ENCODE data around the gene RHEBL1.
A peak's percentile ranks its signal among the peaks of the same experiment; 100 is the strongest.

Gene RHEBL1, protein sequence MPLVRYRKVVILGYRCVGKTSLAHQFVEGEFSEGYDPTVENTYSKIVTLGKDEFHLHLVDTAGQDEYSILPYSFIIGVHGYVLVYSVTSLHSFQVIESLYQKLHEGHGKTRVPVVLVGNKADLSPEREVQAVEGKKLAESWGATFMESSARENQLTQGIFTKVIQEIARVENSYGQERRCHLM

DNA sequence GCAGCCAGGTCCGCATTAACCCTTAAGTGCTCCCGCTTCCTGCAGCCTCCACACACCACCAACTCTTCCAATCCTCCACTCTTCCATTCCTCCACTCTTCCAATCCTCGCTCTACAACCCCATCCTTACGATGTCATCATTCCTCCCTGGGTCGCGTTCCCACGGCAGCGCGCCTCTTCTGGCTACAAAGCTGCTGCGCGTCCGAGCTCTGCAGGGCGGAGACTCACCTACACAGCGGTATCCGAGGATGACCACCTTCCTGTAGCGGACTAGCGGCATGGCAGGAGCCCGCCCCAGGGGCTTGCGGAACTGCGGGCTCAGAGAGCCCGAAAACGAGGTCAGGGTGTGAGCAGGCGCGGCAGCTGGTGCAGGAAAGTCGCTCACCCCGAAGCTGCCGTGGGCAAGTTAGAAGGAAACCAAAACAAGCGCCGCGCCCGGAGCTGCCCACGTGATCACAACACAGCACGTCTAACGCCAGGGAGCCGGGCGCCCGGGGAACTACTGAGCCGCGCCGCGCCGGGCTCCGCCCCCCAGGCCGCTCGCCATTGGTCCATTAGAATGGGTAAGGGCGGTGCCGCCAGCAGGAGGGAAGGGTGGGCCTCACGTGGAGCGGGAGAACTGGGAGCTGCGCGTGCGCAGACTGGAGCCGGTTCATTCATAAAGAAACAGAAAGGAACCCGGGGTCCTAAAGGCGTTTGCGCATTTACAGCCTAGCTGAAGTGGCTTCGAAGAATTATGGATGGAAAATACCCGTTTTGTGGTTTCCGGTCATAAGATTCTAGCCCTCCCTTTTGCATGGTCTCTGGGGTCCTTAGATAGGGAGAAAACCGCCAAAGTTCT is at the start of gene RHEBL1:
Gene RHEBL1 (minus strand): TSS at position 473 of the 840 bp plus-strand sequence. CDS start 194 bp downstream, at position 279.
- peak; percentile 94 for DNase-seq

DNA sequence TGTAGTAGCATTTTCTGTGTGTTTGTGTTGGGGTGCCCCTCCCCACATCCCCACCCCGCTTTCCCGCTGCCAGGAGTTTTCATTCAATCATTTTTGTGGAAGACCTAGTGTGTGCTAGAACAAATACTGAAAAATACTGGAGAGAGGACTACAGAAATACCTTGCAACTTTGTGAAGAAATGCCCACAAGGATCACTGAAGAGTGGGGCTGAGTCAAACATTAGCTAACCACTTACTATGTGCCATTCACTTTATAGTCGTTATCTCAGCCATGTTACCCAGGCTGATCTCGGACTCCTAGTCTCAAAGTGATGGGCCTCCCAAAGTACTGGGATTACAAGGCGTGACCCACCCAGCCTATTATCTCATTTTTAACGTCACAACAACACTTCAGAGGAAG is 41.4 kb upstream of the RHEBL1 start:
- DNase-seq = no peak

DNA sequence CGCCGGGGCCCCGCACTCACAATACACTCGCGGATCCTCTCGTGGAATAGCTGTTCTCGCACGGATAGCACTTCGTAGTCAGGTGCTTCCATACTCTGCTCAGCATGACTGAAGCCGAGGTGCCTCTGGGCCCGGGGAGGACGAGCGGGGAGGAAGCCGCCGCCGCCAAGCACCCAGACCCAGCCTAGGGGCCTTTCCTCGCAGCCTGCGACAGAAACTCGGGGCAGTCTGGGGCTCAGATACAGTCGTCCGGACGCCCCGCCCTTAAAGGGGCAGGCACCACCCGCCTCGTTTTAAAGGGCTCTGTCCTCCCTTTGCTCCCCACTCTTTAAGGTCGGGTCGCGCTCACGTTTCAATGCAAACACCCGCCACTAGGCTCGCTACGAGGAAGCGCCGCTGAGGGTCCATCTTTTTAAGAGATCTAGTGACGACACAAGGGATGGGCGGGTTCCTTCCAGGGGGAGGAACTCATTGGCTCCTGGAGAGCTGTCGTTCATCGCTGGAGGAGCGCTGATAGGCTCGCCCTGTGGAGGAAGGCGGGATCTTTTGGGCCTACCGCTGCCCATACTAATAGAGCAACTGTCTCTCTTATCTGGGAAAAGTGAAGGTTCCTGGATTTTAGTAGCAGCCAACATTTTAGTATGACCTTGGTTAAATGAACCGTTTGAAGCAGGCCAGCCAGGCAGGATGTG is 40.8 kb upstream of the RHEBL1 start, which contains the start of gene LMBR1L:
Gene LMBR1L (minus strand): TSS at position 384 of the 692 bp plus-strand sequence. CDS start 292 bp downstream, at position 92.
- DNase-seq = peak; percentile 97

DNA sequence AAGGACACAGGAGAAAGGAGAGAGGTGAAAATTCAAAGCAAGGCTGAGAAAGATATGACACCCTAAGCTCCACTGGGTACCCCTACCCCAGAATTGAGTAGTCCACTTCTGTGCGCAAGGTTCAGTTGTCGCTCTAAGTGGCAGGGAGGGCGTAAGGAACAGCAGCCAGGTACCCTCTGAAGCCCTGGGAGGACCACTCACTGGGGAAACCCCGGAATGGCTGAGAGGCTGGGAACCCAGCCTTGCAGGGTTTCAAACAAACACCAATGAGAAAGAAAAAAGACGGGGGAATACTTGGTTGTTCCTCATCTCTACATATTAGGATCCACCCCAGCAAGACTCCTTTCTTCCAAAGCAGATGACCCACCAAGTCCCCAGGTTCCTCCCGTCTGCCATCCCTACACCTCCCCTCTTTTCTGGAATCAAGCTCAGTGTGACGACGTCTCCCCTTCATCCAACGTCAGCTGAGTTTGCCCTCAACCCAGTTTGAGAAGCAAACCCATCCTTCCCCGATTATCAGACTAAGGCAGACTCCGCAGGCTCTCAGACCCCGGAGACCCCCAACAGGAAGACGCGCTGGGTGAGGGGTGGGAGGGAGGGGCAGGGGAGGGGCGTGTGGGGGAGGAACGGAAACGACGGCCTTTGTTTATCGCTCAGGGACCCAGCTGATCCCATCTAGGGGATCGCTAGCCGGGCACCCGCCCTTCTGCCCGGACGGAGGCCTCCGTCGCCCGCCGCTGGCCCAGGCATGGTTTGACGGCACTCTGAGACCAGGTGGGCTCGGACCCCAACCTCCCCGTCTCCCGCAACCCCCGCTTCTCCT is 40.1 kb upstream of the RHEBL1 start:
- DNase-seq = no peak

DNA sequence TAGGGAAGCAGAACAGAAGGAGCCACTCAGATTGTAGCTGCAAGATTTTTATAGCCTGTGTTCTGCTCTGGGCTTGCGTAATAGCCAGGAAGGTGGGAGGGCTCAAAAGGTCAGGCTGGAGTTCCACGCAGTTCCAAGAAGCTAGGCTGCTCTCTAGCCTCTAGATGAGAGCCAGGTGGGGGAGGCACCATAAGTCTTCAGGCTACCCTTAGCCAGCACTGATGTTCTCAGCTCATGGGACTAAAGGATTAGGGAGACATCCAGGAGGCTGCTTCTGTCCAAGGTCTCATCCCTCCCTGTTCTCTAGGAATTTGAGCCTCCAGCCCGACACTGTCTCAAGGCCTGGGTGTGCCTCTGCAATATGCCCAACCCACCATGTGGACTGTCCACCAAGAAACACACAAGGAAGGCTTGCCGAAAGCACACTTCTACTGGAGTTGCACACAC is 39.2 kb upstream of the RHEBL1 start:
- DNase-seq = no peak

DNA sequence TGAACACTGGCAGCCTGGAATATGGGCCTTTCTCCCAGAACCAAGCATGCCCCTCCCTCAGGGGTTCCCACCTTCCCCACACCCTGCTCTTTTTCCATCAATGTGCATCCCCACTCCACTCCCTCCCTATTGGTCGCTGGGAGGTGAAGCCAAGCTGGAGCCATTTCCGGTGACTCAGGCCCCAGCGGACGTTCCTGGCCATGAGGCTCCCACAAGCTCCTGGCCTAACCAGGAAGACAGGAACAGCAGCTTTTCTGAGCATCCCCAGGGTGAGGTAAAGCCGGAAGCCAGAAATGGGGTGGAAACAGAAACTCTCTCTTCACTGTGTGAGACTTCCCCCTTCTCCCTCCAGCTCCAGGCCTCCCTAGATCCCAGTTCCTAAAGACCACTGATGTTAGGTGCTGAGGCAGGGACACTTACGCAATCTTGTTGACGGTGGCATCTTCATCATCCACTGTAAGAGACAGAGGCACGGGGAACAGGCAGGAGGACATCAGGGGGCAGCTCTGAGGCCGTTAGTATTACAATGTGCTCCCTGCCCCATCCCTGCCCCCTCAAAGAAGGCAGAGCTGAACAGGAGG is 35.8 kb upstream of the RHEBL1 start:
- no peak for DNase-seq

DNA sequence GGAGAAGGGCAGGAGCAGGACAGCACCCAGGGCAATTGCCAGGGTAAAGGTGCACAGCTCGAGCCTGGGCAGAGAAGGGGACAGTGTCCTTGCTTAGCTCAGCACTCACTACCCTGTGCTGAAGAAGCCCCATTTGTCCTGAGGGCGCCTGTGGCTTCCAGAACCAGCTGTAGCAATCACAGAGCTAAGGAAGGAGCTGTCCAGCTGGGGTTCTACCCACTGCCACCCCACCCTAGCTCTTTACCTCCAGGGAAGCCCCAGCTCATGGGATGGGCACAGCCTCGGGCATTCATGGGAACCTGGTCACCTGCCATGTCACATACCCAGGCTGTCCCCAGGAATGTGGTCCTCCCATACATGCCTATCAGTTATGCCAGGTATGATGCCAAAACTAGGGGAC is 35.0 kb upstream of the RHEBL1 start:
- no peak for DNase-seq

DNA sequence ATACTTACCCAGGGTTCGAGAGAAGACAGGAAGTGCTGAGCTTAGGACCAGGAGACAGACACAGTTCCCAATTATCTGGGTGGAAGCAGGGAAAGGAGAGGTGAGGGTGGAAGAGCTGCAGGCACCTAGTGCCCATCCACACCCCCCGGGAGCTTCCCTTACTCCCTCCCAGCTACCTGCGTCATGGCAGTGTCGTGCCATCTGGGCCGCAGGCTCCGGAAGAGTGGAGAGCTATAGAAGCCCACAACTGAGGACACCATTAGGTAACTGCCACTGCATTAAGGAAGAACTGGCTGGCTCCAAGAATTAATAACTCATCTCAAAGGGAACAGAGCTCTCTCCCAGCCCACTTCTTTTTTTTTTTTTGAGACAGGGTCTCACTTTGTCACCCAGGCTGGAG is 30.6 kb upstream of the RHEBL1 start:
- no peak for DNase-seq

DNA sequence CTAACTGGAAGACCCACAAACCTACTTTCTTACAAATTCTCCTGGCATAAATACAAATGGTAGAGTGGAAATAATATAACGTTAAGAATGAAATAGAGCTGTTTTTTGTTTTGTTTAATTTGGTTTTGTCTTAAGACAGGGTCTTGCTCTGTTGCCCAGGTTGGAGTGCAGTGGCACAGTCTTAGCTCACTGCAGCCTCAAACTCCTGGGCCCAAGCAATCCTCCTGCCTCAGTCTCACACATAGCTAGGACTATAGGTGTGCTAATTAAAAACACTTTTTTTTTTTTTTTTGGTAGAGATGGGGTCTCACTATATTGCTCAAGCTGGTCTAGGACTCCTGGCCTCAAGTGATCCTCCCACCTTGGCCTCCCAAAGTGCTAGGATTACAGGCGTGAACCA is 28.9 kb upstream of the RHEBL1 start:
- DNase-seq = no peak

DNA sequence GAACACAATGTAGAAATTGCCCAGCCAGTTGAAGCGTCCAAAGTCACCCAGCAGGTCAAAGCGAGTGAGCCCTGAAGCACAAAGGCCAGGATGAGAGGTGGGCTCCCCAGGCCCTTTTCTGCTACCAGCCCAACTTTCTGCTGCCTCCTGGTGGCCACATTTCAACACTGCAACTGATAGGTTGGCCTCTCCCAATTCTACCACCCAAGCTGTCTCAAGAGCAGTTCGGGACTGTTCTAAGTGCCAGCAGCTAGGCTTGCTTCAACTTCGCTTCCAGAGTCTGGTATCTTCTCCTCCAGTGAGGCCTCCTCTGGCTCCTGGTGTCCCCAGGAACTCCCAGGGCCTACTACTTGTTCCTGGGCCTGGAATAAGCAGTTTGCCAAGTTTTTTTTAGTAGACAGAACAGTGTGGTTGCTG is 28.3 kb upstream of the RHEBL1 start:
- no peak for DNase-seq

DNA sequence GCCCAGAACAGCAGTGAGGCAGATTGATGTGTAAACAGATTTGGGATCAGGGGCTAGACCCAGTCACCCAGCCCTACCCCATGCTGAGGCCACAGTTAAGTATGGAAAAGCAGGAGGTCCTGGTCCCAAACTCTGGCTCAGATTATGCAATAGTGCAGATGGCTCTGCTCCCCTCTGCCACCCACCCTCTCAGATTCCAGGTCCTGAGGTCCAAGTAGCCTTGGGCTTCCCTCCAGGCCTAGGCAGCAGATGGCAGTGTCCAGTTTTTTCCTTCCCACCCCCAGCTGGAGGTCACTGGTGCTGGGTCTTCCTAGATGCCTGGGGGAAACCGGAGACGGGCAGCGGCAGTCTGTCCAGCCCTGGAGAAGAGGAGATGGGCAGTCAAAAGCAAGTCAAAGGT is 27.6 kb upstream of the RHEBL1 start:
- no peak for DNase-seq

DNA sequence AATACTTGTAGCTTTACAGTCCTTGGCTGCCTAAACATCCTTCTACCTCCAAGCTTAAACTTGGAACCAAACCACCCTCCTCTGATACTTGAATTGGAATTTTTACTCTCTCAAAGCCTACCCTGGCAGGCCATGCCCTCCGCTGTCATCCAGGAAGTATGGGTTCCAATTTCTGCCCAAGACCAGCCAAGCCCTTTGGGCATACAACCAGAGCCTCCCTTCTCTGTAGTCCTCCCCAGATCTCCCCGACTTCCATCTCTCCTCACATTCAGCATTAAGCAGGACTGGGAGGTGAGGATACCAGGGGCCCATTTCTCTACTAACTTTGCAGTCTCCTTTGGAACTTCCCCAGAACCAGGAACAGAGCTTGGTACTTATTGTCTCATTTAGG is 25.2 kb upstream of the RHEBL1 start:
- no peak for DNase-seq

DNA sequence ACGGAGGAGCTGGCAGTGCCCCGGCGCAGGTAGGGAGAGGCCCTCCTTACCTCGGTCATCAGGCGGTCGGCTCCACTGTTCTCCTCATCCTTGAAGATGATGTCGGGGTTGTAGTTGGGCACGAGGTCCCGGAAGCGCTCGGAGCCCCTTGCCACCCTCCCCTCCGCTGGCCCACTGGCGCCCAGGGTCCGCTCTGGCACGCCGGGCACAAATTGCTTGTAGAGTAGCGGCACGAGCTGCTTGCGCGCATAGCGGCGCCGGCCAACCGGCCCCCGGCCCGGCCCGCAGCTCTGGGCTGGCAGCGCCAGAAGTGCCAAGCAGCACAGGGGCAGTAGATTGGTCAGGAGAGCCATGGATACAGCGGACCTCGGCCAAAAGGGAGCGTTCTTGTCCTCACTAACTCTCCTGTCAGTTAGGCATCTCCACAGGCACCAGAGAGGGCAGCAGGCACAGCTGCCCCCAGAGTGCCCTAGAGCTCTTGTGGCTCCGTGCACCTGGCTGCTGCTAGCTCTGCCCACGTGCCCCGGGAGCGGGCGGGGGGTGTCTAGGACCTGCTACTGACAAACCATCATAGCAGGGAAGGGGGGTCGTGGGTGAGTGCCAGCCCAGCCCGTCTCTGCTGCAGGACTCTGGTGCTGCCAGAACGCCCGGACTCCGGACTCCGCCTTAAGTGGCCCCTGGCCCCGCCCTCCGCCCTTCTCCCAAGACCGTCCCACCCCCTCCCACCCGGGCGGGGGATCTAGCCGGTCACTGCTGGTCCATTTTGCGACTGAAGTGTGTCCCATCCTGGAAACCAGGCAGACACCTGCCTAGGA is 24.6 kb upstream of the RHEBL1 start, which contains the start of gene DHH:
Gene DHH (minus strand): TSS at position 642 of the 815 bp plus-strand sequence. CDS start 289 bp downstream, at position 353.
- DNase-seq = peak; percentile 28

DNA sequence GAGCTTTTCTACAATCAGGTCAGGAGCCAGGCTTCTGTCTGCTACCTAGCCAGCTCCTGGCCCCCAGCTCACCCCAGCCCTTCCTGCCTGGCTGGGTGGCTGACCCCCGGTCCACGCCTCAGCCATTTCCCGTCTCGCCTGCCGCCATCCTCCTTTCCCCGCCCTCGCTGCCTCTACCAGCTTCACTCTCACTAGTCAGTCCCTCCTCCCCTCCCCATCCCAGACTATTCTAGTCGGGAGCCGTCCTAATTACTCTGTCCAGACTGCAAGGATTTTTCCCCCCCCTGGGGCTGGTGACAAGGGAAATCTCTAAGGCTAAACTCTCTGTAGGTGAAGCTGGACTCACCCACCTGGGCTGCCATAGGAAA is 24.0 kb upstream of the RHEBL1 start:
- no peak for DNase-seq

DNA sequence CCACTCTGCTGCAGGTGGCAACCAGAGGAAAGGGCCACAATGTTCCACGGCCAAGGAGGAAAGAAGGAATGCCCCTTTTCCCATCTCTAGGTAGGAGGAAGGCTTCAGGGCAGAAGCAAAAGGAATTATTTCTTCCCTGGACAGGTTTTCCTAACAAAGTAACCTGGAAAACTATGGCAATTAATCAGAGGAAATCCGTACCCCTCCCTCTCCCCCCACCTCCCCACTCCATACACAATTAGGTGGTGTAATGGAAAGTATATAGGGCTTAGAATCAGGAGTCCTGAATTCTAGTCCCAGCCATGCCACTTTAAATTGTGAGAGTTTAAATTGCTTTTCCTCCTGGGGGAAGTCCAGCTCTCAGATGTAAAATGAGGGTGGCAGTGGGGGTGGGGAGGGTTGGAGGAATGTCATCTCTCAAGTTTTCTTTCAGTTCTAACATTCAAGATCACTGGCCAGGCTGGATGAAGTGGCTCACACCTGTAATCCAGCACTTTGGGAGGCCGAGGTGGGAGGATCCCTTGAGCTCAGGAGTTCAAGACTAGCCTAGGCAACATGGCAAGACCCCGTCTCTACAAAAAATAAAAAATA is 23.1 kb upstream of the RHEBL1 start:
- no peak for DNase-seq

DNA sequence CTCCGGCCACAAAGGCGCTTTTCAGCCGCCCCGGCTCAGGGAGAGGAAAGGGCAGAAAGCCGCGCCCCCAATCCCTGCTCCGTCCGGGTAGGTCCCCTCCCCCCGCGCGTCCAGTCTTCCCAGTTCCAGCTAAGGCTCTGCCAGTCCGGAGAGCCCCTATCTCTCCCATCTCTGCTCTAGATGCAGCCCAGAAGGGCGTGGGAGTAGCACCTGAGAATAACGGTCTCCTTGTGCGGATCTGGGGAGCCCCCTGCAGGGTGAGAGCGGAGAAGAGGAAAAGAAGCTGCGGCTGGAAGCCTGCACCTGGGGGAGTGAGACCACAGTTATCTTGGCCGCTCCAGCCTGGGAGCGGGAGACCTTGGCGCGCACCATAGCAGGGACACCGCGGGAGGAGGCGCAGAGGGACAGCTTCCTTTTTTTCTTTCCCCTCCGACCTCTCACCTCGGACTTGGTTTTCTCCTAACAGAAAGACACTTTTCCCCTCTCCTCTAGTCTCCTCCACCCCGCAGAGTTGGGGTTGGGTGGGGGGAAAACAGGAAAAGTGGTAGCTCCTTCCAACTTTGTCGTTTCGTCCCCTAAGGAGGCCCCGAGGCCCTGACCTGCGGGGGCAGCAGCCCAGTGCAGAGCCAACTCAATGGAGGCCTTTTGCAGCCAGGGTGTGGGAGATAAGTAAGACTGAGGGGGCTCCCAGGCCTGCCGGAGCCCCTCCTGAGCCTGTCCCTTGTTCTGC is 22.5 kb upstream of the RHEBL1 start:
- DNase-seq = no peak

DNA sequence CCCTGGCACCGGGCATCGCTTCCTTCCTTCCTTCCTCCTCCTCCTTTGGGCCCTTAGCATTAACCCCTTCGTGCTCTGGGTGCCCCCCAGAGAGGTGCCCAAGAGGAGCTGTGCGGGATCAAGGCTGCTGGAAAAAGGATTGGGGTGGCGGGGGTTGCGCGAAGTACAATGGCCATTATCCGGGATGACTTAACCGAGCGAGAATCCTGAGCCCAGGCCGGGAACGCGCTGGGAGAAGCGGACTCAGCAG is 22.0 kb upstream of the RHEBL1 start:
- no peak for DNase-seq

DNA sequence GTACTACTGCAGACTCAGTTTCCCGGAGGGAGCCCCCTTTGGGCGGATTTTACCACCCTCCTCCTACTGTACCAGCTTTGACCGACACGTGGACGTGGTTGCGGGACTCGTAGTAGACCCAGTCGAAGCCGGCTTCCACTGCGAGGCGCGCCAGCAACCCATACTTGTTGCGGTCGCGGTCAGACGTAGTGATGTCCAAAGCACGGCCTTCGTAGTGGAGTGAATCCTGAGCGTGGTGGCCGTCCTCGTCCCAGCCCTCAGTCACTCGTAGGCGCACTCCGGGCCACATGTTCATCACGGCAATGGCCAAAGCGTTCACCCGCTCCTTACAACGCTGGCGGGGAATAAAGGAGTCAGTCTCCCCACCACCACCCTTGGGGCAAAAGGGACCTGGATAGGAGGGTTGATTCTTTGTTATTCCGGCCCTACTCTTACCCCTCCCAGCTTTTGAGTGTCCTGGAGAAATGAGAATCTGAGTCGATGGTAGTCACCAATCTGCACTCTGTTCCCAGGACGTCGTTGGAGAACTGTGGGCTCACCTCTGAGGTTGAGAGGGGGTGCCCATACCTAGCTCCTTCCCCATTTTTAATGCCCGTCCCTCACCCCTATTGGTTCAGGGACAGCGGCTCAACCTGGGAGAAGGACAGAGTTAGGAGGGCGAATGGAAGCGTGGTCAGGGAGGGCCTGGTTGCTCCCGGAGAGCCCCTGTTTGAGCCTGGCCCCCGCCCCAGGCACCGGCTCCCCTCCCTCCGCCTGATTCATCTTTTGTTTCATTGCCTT is 21.5 kb upstream of the RHEBL1 start:
- DNase-seq = no peak

DNA sequence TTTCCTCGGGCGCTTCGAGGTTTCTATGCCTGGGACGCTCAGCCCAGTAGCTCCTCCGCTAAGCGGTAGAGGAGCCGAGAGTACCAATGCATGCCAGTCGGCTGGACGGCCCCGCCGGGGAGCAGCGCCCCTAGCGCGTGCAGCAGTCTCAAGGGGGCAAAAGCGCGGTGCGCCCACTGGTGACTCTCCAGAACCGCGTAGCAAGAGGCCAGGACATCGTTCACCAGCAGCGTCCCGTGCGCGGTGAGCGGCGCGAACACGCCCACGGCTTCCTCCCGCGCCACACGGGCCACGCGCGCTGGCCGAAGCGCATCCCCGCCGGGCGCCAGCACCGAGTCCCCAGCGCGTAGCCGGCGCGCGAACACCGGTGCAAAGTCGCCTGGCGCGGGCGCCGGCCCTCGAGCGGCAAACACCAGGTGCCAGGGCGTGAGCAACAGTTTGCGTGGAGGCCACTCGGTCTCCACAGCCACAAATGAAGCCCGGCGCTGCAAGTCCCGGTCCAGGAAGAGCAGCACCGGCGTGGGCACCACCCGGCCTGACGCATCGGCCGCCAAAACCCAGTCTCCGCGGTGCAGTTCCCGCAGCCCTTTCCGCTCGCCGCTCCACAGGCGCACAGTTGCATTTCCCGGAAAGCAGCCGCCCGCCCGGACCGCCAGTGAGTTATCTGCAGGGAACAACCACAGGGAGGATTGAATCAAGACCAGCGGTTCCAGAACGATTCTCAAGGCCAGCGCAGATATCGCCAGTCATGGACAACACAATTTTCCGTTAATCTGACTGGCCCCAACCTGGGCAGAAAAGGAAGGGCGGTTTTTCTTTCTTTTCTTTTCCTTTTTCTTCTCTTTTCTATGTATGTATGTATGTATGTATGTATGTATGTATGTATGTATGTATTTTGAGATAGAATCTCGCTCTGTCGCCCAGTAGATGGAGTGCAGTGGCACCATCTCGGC is 20.3 kb upstream of the RHEBL1 start:
- DNase-seq = no peak

Data from NCI-H510A (cell line).